H1 (cell line): ENCODE measurements around the gene IP6K1. TPM values are rescaled to one million over a fixed set of nuclear protein-coding genes. Genes with fewer than 3 reads are reported as not detected.

Experiments
- CTCF ChIA-PET: fragments of 300-600 bp; sonication (Branson Sonifier 250); formaldehyde crosslinking; loops from one replicate; lab custom pipeline; 2021; ENCODE audit not compliant: partially characterized antibody; lab: Charles Lee
- POLR2A ChIA-PET: fragments of 300-600 bp; sonication (Branson Sonifier 250); formaldehyde crosslinking; loops from one replicate; lab custom pipeline; 2021; ENCODE audit warnings: inconsistent platforms; ENCODE audit not compliant: partially characterized antibody; lab: Charles Lee
- DNase-seq, 2 experiments: peaks; one replicate each; pipeline versions ENCODE4 v3.0.0 to v3.0.0-alpha.2; 2010 to 2022; ENCODE audit warnings: low spot score in 2 of 2, low read depth in 1 of 2, mixed read lengths in 1 of 2
- FAIRE-seq: peaks from 2 replicates; lab custom pipeline; 2011; peaks lifted over from hg19 to GRCh38; lab: Jason Lieb, UNC
- H2AFZ ChIP-seq: 2 replicates; pipeline ENCODE4 v1.8.1; 2012; ENCODE audit warnings: low read length, inconsistent platforms
- H2AK5ac ChIP-seq: 2 replicates; pipeline ENCODE4 v1.6.1; 2013; ENCODE audit warnings: low read depth, low read length
- H2BK120ac ChIP-seq: replicated peaks from 2 replicates; pipeline ENCODE3; 2013; ENCODE audit warnings: low read depth, low read length, inconsistent platforms
- H2BK12ac ChIP-seq: 2 replicates; pipeline ENCODE4 v1.6.1; 2013; ENCODE audit warnings: low read depth, low read length
- H2BK15ac ChIP-seq: 2 replicates; pipeline ENCODE4 v1.6.1; 2013; ENCODE audit warnings: low read length
- H2BK20ac ChIP-seq: 2 replicates; pipeline ENCODE4 v1.6.1; 2013; ENCODE audit warnings: low read length
- H2BK5ac ChIP-seq: 2 replicates; pipeline ENCODE4 v1.6.1; 2013; ENCODE audit warnings: low read depth, low read length
- H3K14ac ChIP-seq: 2 replicates; pipeline ENCODE4 v1.6.1; 2013; ENCODE audit warnings: inconsistent platforms; ENCODE audit not compliant: insufficient read length
- H3K18ac ChIP-seq: 2 replicates; pipeline ENCODE4 v1.6.1; 2013; ENCODE audit warnings: low read length; ENCODE audit errors: extremely low read depth
- H3K23ac ChIP-seq: 2 replicates; pipeline ENCODE4 v1.6.1; 2013; ENCODE audit warnings: inconsistent platforms; ENCODE audit not compliant: insufficient read length
- H3K23me2 ChIP-seq: 2 replicates; pipeline ENCODE4 v1.6.1; 2013; ENCODE audit warnings: low read depth, low read length
- H3K27ac ChIP-seq: 2 replicates; pipeline ENCODE4 v1.6.1; 2011; ENCODE audit warnings: low read depth, low read length, inconsistent platforms
- H3K27me3 ChIP-seq, 4 experiments: replicated peaks in 1 of 4; 1 replicate in 1 of 4; 2 replicates in 3 of 4; pipeline versions ENCODE4 v1.6.1 to v1.8.1; 2011 to 2013; ENCODE audit warnings: low read length in 3 of 4, mild to moderate bottlenecking in 3 of 4, inconsistent platforms in 2 of 4, mixed read lengths in 2 of 4, moderate library complexity in 1 of 4; ENCODE audit not compliant: control insufficient read depth in 3 of 4, insufficient read depth in 3 of 4; ENCODE audit errors: extremely low read depth in 1 of 4
- H3K36me3 ChIP-seq, 4 experiments: 2 replicates each; pipeline versions ENCODE4 v1.6.1 to v1.8.1; 2011 to 2013; ENCODE audit warnings: mild to moderate bottlenecking in 4 of 4, low read length in 3 of 4, moderate library complexity in 2 of 4, control low read depth in 1 of 4, inconsistent platforms in 1 of 4; ENCODE audit not compliant: insufficient read depth in 4 of 4, control insufficient read depth in 2 of 4
- H3K4ac ChIP-seq: replicated peaks from 2 replicates; pipeline ENCODE3; 2013; ENCODE audit warnings: low read length, low read depth, mixed read lengths, inconsistent platforms; ENCODE audit not compliant: insufficient read length
- H3K4me1 ChIP-seq, 4 experiments: replicated peaks in 1 of 4; 1 replicate in 1 of 4; 2 replicates in 3 of 4; pipeline versions ENCODE4 v1.6.1 to v1.8.1; 2011 to 2013; ENCODE audit warnings: low read length in 3 of 4, inconsistent platforms in 2 of 4, mixed read lengths in 1 of 4; ENCODE audit not compliant: insufficient read depth in 4 of 4, control insufficient read depth in 3 of 4
- H3K4me2 ChIP-seq, 2 experiments: 2 replicates each; pipeline versions ENCODE4 v1.6.1 to v1.8.1; 2011 to 2013; ENCODE audit warnings: low read depth in 2 of 2, low read length in 2 of 2, control low read depth in 1 of 2, inconsistent platforms in 1 of 2, mild to moderate bottlenecking in 1 of 2; ENCODE audit not compliant: insufficient read depth in 1 of 2
- H3K4me3 ChIP-seq, 4 experiments: fragments of 200-600, 300-600 bp in 1 of 4; sonication (generic), shearing (Covaris generic), sonication (Bioruptor Twin) in 1 of 4; 2 replicates each; pipeline versions ENCODE4 v1.5.1 to v1.8.1; 2011 to 2016; ENCODE audit warnings: low read length in 4 of 4, low read depth in 3 of 4, control low read depth in 2 of 4, inconsistent platforms in 2 of 4, mild to moderate bottlenecking in 2 of 4, mixed read lengths in 1 of 4, moderate library complexity in 1 of 4; ENCODE audit not compliant: insufficient read depth in 2 of 4; ENCODE audit errors: extremely low read depth in 1 of 4
- H3K56ac ChIP-seq: replicated peaks from 2 replicates; pipeline ENCODE3; 2013; ENCODE audit warnings: low read depth, mild to moderate bottlenecking, mixed read lengths, low read length, inconsistent platforms; ENCODE audit not compliant: insufficient read length
- H3K79me1 ChIP-seq: 2 replicates; pipeline ENCODE4 v1.6.1; 2013; ENCODE audit warnings: low read depth, low read length, control low read depth
- H3K79me2 ChIP-seq, 2 experiments: 2 replicates each; pipeline versions ENCODE4 v1.6.1 to v1.8.1; 2012 to 2013; ENCODE audit warnings: low read length in 2 of 2, mild to moderate bottlenecking in 2 of 2, inconsistent platforms in 1 of 2; ENCODE audit not compliant: insufficient read depth in 2 of 2, control insufficient read depth in 1 of 2
- H3K9ac ChIP-seq, 4 experiments: replicated peaks in 1 of 4; 1 replicate in 1 of 4; 2 replicates in 3 of 4; pipeline versions ENCODE4 v1.6.1 to v1.8.1; 2011 to 2013; ENCODE audit warnings: low read depth in 3 of 4, low read length in 3 of 4, control low read depth in 2 of 4, mild to moderate bottlenecking in 2 of 4, moderate library complexity in 2 of 4, inconsistent platforms in 1 of 4; ENCODE audit errors: extremely low read depth in 1 of 4
- H3K9me3 ChIP-seq, 2 experiments: 2 replicates each; pipeline versions ENCODE4 v1.6.1 to v1.8.1; 2012 to 2013; ENCODE audit warnings: mild to moderate bottlenecking in 2 of 2, moderate library complexity in 2 of 2, control low read depth in 1 of 2, inconsistent platforms in 1 of 2, low read depth in 1 of 2, low read length in 1 of 2, mixed read lengths in 1 of 2; ENCODE audit not compliant: insufficient read depth in 2 of 2
- H4K20me1 ChIP-seq, 2 experiments: replicated peaks in 1 of 2; 2 replicates each; pipeline versions ENCODE3 to v1.8.1; 2011 to 2013; ENCODE audit warnings: inconsistent platforms in 2 of 2, low read length in 2 of 2, mild to moderate bottlenecking in 1 of 2; ENCODE audit not compliant: insufficient read depth in 2 of 2, control insufficient read depth in 1 of 2
- H4K5ac ChIP-seq: 2 replicates; pipeline ENCODE4 v1.6.1; 2013; ENCODE audit warnings: low read length, low read depth, mixed read lengths, inconsistent platforms; ENCODE audit not compliant: insufficient read length
- H4K8ac ChIP-seq: 2 replicates; pipeline ENCODE4 v1.8.0; 2013; ENCODE audit warnings: mild to moderate bottlenecking, moderate library complexity, low read length, inconsistent platforms; ENCODE audit not compliant: insufficient read depth; ENCODE audit errors: extremely low read depth
- H4K91ac ChIP-seq: replicated peaks from 2 replicates; pipeline ENCODE3; 2013; ENCODE audit warnings: low read length, mixed read lengths, inconsistent platforms; ENCODE audit not compliant: insufficient read length
- ASH2L ChIP-seq: fragments of 200-600, 300-600 bp; sonication (generic); IDR thresholded peaks from one replicate; pipeline ENCODE4 v1.7.1; 2017; ENCODE audit warnings: low read length
- POLR2AphosphoS5 ChIP-seq: IDR thresholded peaks from 2 replicates; pipeline ENCODE4 v1.6.1; 2011; ENCODE audit warnings: low read depth, low read length
- WGBS, 2 experiments: shearing (Covaris generic) in 1 of 2; methylation state at CpG; one replicate each; pipeline versions ENCODE4 v1.1.6 to v1.1.7; 2013 to 2015; ENCODE audit warnings: low lambda C conversion rate in 2 of 2, mixed read lengths in 2 of 2, inconsistent platforms in 1 of 2, low coverage in 1 of 2, missing lambda C conversion rate in 1 of 2; ENCODE audit not compliant: insufficient replicate concordance in 2 of 2, insufficient coverage in 1 of 2, insufficient read length in 1 of 2; ENCODE audit errors: extremely low coverage in 1 of 2, missing lambda C conversion rate in 1 of 2; 5-methylcytosine and 5-hydroxymethylcytosine counted together
- polyA plus RNA-seq, 7 experiments: library from polyadenylated mRNA; depleted of rRNA in 3 of 7; stranded (reverse) in 5 of 7; unstranded in 2 of 7; fragments of >200 nt in 5 of 7; fragments of 200-250 nt in 2 of 7; gene quantifications; 1 replicate in 5 of 7; 2 replicates in 1 of 7; 4 replicates in 1 of 7; pipeline versions ENCODE4 v1.2.1 to v1.2.3, GENCODE V29; 2011 to 2013; ENCODE audit warnings: missing spikeins in 2 of 7, mixed read lengths in 2 of 7
- total RNA-seq: library from RNA; stranded (reverse); fragmentation: NEBNext Ultra II Directional; extraction: Animal tissue kit (Norgen Biotek cat#: 25700); gene quantifications from 2 replicates; pipeline ENCODE4 v1.2.1, GENCODE V29; 2021

Gene IP6K1
- total and polyA plus RNA-seq, 2 of the 8 experiments (the other 6 are each of a cell fraction or from before 2014, with no cell fraction given): 31.5 to 35.2 TPM

- no peak overlapping the region for H2AFZ ChIP-seq
- no peak overlapping the region for H3K14ac ChIP-seq
- ChIA-PET POLR2A (interaction anchor here (0.6 to 7.3 kb wide), 7 partner anchors 9 to 1007 kb away, joined by 3 to 57 read pairs (median 6); partner anchors contain the start of genes MST1 and RNF123), CTCF (interaction anchor here (0.9 to 7.8 kb wide), 6 partner anchors 9 to 188 kb away, joined by 3 to 127 read pairs (median 5); no protein-coding TSS in a partner anchor)
- H2BK12ac ChIP-seq: no peak overlapping the region
- H4K8ac ChIP-seq: no peak overlapping the region
- peaks cover 6 to 13% (median 8%) of the 10 kb centered on the region in 4 experiments; a peak in 4 of 8 replicates for H3K36me3 ChIP-seq
- TF ChIP-seq POLR2AphosphoS5 (peak; percentile 61; the same call in 1 of the 2 replicates), ASH2L (no peak)
- no peaks in the 10 kb centered on the region; the same call in 1 of the 2 replicates for H3K79me1 ChIP-seq
- H2BK120ac ChIP-seq: no peak overlapping the region
- no peaks in the 10 kb centered on the region for H3K79me2 ChIP-seq
- H3K56ac ChIP-seq: no peak overlapping the region
- no peak overlapping the region for H4K91ac ChIP-seq
- DNase-seq: peak in 1 of 2 experiments; percentile 43
- H3K9ac ChIP-seq: no peak overlapping the region
- H3K9me3 ChIP-seq: no peaks in the 10 kb centered on the region
- H3K23me2 ChIP-seq: peaks cover 9% of the 10 kb centered on the region; the same call in 1 of the 2 replicates
- H2BK20ac ChIP-seq: no peak overlapping the region
- peaks cover 5 to 21% of the 10 kb centered on the region in 2 experiments for H4K20me1 ChIP-seq
- no peak overlapping the region for H3K4ac ChIP-seq
- WGBS, 2 experiments: 80% methylated on average over 14 of the region's 14 CpGs; no CpG with 5 or more reads in 1 of the 2 experiments
- no peak for FAIRE-seq
- no peak overlapping the region for H3K4me3 ChIP-seq
- no peak overlapping the region for H3K23ac ChIP-seq
- H3K27ac ChIP-seq: no peak overlapping the region
- H3K18ac ChIP-seq: no peak overlapping the region
- peaks cover 0 to 12% (median 9%) of the 10 kb centered on the region in 4 experiments; a peak in 5 of 7 replicates for H3K4me1 ChIP-seq
- no peak overlapping the region for H2BK5ac ChIP-seq
- H2BK15ac ChIP-seq: no peak overlapping the region
- H3K27me3 ChIP-seq: no peaks in the 10 kb centered on the region
- no peak overlapping the region for H4K5ac ChIP-seq
- no peak overlapping the region for H2AK5ac ChIP-seq
- H3K4me2 ChIP-seq: peak overlapping the region in 1 of 2 experiments; percentile 63; a peak in 1 of 4 replicates
Measured at GRCh38 chr3:49717211-49717958, 69.0 kb downstream of the IP6K1 start.
